ENCODE data around the gene PUS10. TPM values are rescaled to one million over a fixed set of nuclear protein-coding genes. Genes with fewer than 3 reads are reported as not detected.

The PUS10 gene
- total and polyA plus RNA-seq, 2 of the 8 experiments (the other 6 are each of a cell fraction or from before 2014, with no cell fraction given) = 1.3 to 3.1 TPM

- H4K91ac ChIP-seq (replicated peaks; ENCODE audit: insufficient read length, low read length) = no peak overlapping the region
- peaks cover 0 to 3% of the 10 kb centered on the region in 2 experiments; a peak in 1 of 4 replicates for H3K79me2 ChIP-seq (ENCODE audit: control insufficient read depth in 1 of 2, insufficient read depth in 2 of 2, low read length in 2 of 2)
- CTCF ChIA-PET (ENCODE audit: partially characterized antibody) = interaction anchor here (0.6 to 1.1 kb wide), 2 partner anchors 9 to 67 kb away, joined by 3 read pairs; no protein-coding TSS in a partner anchor
- TF ChIP-seq FOSL1 (IDR thresholded peaks at IDR 0.05; ENCODE audit: insufficient read depth, low read depth, low read length) (no peak), CTCF (IDR thresholded peaks at IDR 0.05; ENCODE audit: control extremely low read depth in 1 of 3, insufficient read depth in 1 of 3, low read depth in 1 of 3, low read length in 3 of 3) (no peak), SP2 (IDR thresholded peaks at IDR 0.05; ENCODE audit: low read length) (no peak), PHF8 (conservative IDR thresholded peaks at IDR 0.05; ENCODE audit: low read depth, low read length) (no peak), ATF2 (IDR thresholded peaks at IDR 0.05; ENCODE audit: low read length) (no peak)
- TF ChIP-seq, protein P1, sequence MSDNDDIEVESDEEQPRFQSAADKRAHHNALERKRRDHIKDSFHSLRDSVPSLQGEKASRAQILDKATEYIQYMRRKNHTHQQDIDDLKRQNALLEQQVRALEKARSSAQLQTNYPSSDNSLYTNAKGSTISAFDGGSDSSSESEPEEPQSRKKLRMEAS (IDR thresholded peaks at IDR 0.05) = no peak
- TF ChIP-seq, protein P2, sequence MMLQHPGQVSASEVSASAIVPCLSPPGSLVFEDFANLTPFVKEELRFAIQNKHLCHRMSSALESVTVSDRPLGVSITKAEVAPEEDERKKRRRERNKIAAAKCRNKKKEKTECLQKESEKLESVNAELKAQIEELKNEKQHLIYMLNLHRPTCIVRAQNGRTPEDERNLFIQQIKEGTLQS (IDR thresholded peaks at IDR 0.05; ENCODE audit: insufficient read depth, low read depth, low read length) = no peak
Measured at GRCh38 chr2:61029533-61029932, 11.5 kb upstream of the PUS10 start.

More at GRCh38 chr2:61029533-61029932, 11.5 kb upstream of the PUS10 start:
- no peak overlapping the region for H2AFZ ChIP-seq (ENCODE audit: low read length)
- FAIRE-seq = no peak
- no peak overlapping the region for H2BK15ac ChIP-seq (ENCODE audit: low read length)
- H3K9ac ChIP-seq (replicated peaks in 1 of 4; ENCODE audit: extremely low read depth in 1 of 4, low read depth in 3 of 4, low read length in 3 of 4) = no peak overlapping the region
- H2BK120ac ChIP-seq (replicated peaks; ENCODE audit: low read depth, low read length) = no peak overlapping the region
- no peak overlapping the region for H3K4me3 ChIP-seq (ENCODE audit: extremely low read depth in 1 of 4, insufficient read depth in 2 of 4, low read depth in 3 of 4, low read length in 4 of 4)
- no peak overlapping the region for H2AK5ac ChIP-seq (ENCODE audit: low read depth, low read length)
- H2BK5ac ChIP-seq (ENCODE audit: low read depth, low read length) = no peak overlapping the region
- H4K5ac ChIP-seq (ENCODE audit: insufficient read length, low read depth, low read length) = no peak overlapping the region
- H3K27ac ChIP-seq (ENCODE audit: low read depth, low read length) = no peak overlapping the region
- POLR2A ChIA-PET (ENCODE audit: partially characterized antibody) = interaction anchor here (2.4 kb wide), 1 partner anchor 12 kb away, joined by 8 read pairs; the partner anchor contains the start of genes PEX13 and PUS10
- H3K18ac ChIP-seq (ENCODE audit: extremely low read depth, low read length) = no peak overlapping the region
- no peak overlapping the region for H2BK20ac ChIP-seq (ENCODE audit: low read length)
- no peak overlapping the region for H3K14ac ChIP-seq (ENCODE audit: insufficient read length)
- H3K23me2 ChIP-seq (ENCODE audit: low read depth, low read length) = no peaks in the 10 kb centered on the region
- no peak overlapping the region for H3K4me2 ChIP-seq (ENCODE audit: insufficient read depth in 1 of 2, low read depth in 2 of 2, low read length in 2 of 2)
- 87% methylated on average over 3 of the region's 3 CpGs; no CpG with 5 or more reads in 1 of the 2 experiments for WGBS, 2 experiments (ENCODE audit: extremely low coverage in 1 of 2, insufficient coverage in 1 of 2, insufficient read length in 1 of 2, insufficient replicate concordance in 2 of 2, low coverage in 1 of 2, low lambda C conversion rate in 2 of 2, missing lambda C conversion rate in 1 of 2)
- H3K4me1 ChIP-seq (replicated peaks in 1 of 4; ENCODE audit: control insufficient read depth in 3 of 4, insufficient read depth in 4 of 4, low read length in 3 of 4) = no peaks in the 10 kb centered on the region
- peaks cover 0 to 4% of the 10 kb centered on the region in 2 experiments; a peak in 1 of 4 replicates for H3K9me3 ChIP-seq (ENCODE audit: insufficient read depth in 2 of 2, low read depth in 1 of 2, low read length in 1 of 2)
- no peak overlapping the region for H3K56ac ChIP-seq (replicated peaks; ENCODE audit: insufficient read length, low read depth, low read length)
- H3K4ac ChIP-seq (replicated peaks; ENCODE audit: insufficient read length, low read depth, low read length) = no peak overlapping the region
- no peak for DNase-seq (ENCODE audit: low read depth in 1 of 2, low spot score in 2 of 2)
- peaks cover 1 to 28% (median 14%) of the 10 kb centered on the region in 4 experiments; a peak in 6 of 8 replicates for H3K36me3 ChIP-seq (ENCODE audit: control insufficient read depth in 2 of 4, insufficient read depth in 4 of 4, low read length in 3 of 4)
- H3K27me3 ChIP-seq (replicated peaks in 1 of 4; ENCODE audit: control insufficient read depth in 3 of 4, extremely low read depth in 1 of 4, insufficient read depth in 3 of 4, low read length in 3 of 4) = no peaks in the 10 kb centered on the region
- H4K8ac ChIP-seq (ENCODE audit: extremely low read depth, insufficient read depth, low read length) = no peak overlapping the region
- no peak overlapping the region for H3K23ac ChIP-seq (ENCODE audit: insufficient read length)
- H2BK12ac ChIP-seq (ENCODE audit: low read depth, low read length) = no peak overlapping the region
- H3K79me1 ChIP-seq (ENCODE audit: low read depth, low read length) = no peaks in the 10 kb centered on the region
- H4K20me1 ChIP-seq (replicated peaks in 1 of 2; ENCODE audit: control insufficient read depth in 1 of 2, insufficient read depth in 2 of 2, low read length in 2 of 2) = no peaks in the 10 kb centered on the region
